Osteoblast (primary cell): ENCODE results near the gene ANGPTL2. TPM values are rescaled to one million over a fixed set of nuclear protein-coding genes. Genes with fewer than 3 reads are reported as not detected.
"Not testable (repeated sequence)": the region's sequence is repeated elsewhere in the genome, so short reads cannot be mapped to it uniquely, and the experiment has no call there.

Experiments
- DNase-seq: peaks from one replicate; pipeline ENCODE4 v3.0.0; 2011; ENCODE audit warnings: low spot score, mixed read lengths; ENCODE audit not compliant: insufficient read length; ENCODE audit errors: missing footprints
- H2AFZ ChIP-seq: 2 replicates; pipeline ENCODE4 v1.6.0; 2011; ENCODE audit warnings: mild to moderate bottlenecking, low read length
- H3K27ac ChIP-seq: 2 replicates; pipeline ENCODE4 v1.5.1; 2011; ENCODE audit warnings: mild to moderate bottlenecking, low read depth, low read length, moderate library complexity
- H3K27me3 ChIP-seq: 2 replicates; pipeline ENCODE4 v1.6.0; 2012; ENCODE audit warnings: mild to moderate bottlenecking, control low read depth, inconsistent platforms, low read length, moderate library complexity; ENCODE audit not compliant: insufficient read depth
- H3K36me3 ChIP-seq: 2 replicates; pipeline ENCODE4 v1.5.1; 2011; ENCODE audit warnings: mild to moderate bottlenecking, low read length, control low read depth, moderate library complexity; ENCODE audit not compliant: insufficient read depth
- H3K4me1 ChIP-seq: 2 replicates; pipeline ENCODE4 v1.5.1; 2011; ENCODE audit warnings: mild to moderate bottlenecking, low read length, control low read depth, moderate library complexity; ENCODE audit not compliant: insufficient read depth
- H3K4me2 ChIP-seq: 2 replicates; pipeline ENCODE4 v1.6.0; 2011; ENCODE audit warnings: mild to moderate bottlenecking, low read length; ENCODE audit not compliant: insufficient read depth
- H3K4me3 ChIP-seq: fragments of 200-600 bp; sonication (generic); 3 replicates; pipeline ENCODE4 v1.5.1; 2012; ENCODE audit warnings: mild to moderate bottlenecking, low read length, inconsistent platforms; ENCODE audit not compliant: insufficient read depth
- H3K79me2 ChIP-seq: 2 replicates; pipeline ENCODE4 v1.6.0; 2012; ENCODE audit warnings: mild to moderate bottlenecking, low read length, control low read depth, inconsistent platforms; ENCODE audit not compliant: insufficient read depth
- H3K9me3 ChIP-seq: 2 replicates; pipeline ENCODE4 v1.5.1; 2011; ENCODE audit warnings: low read depth, low read length, control low read depth
- H4K20me1 ChIP-seq: 2 replicates; pipeline ENCODE4 v1.6.0; 2012; ENCODE audit warnings: mild to moderate bottlenecking, low read length, control low read depth; ENCODE audit not compliant: insufficient read depth
- CTCF ChIP-seq: IDR thresholded peaks from 2 replicates; pipeline ENCODE4 v1.5.1; 2011; ENCODE audit warnings: mild to moderate bottlenecking, low read depth, low read length, moderate library complexity; ENCODE audit errors: extremely low read depth
- total RNA-seq: library from RNA; depleted of rRNA; stranded (reverse); fragments of >200 nt; gene quantifications from 2 replicates; pipeline ENCODE4 v1.2.3, GENCODE V29; 2012

Gene ANGPTL2
- total RNA-seq, 1 donor, result 39.8 TPM

- Histone ChIP-seq H3K4me3 (no peak overlapping the region), H3K27me3 (peaks cover 17% of the 10 kb centered on the region), H3K4me2 (no peak overlapping the region), H3K36me3 (no peaks in the 10 kb centered on the region), H3K27ac (no peak overlapping the region), H3K4me1 (no peaks in the 10 kb centered on the region), H3K79me2 (no peaks in the 10 kb centered on the region), H3K9me3 (no peaks in the 10 kb centered on the region), H4K20me1 (no peaks in the 10 kb centered on the region), H2AFZ (no peak overlapping the region)
- DNase-seq, result no peak
- TF ChIP-seq CTCF, result no peak
Measured at GRCh38 chr9:127148014-127148413, 25.6 kb upstream of the ANGPTL2 start.

- Histone ChIP-seq H2AFZ (no peak overlapping the region), H3K4me1 (no peaks in the 10 kb centered on the region), H3K79me2 (no peaks in the 10 kb centered on the region), H3K36me3 (no peaks in the 10 kb centered on the region), H4K20me1 (no peaks in the 10 kb centered on the region), H3K9me3 (no peaks in the 10 kb centered on the region), H3K27me3 (peaks cover 17% of the 10 kb centered on the region), H3K27ac (no peak overlapping the region), H3K4me2 (no peak overlapping the region), H3K4me3 (no peak overlapping the region)
- no peak for TF ChIP-seq CTCF
- DNase-seq, result no peak
Measured at GRCh38 chr9:127147251-127147650, 24.8 kb upstream of the ANGPTL2 start.

- H3K79me2 ChIP-seq, H3K4me1 ChIP-seq, H3K4me3 ChIP-seq, H3K27ac ChIP-seq, H3K9me3 ChIP-seq, H2AFZ ChIP-seq, H3K4me2 ChIP-seq, DNase-seq, H4K20me1 ChIP-seq, H3K36me3 ChIP-seq: not testable (repeated sequence)
- H3K27me3 ChIP-seq, result peaks cover 17% of the 10 kb centered on the region
Measured at GRCh38 chr9:127146841-127147240, 24.4 kb upstream of the ANGPTL2 start.

GRCh38 chr9:127144670-127145445, 22.4 kb upstream of the ANGPTL2 start:
- H3K27ac ChIP-seq, result no peak overlapping the region
- H3K4me2 ChIP-seq, result no peak overlapping the region
- no peak overlapping the region for H3K4me3 ChIP-seq
- H3K9me3 ChIP-seq, result no peaks in the 10 kb centered on the region
- no peaks in the 10 kb centered on the region for H3K36me3 ChIP-seq
- TF ChIP-seq CTCF, result no peak
- no peaks in the 10 kb centered on the region for H4K20me1 ChIP-seq
- H3K4me1 ChIP-seq, result no peaks in the 10 kb centered on the region
- H3K79me2 ChIP-seq, result no peaks in the 10 kb centered on the region
- no peak for DNase-seq
- no peak overlapping the region for H2AFZ ChIP-seq
- H3K27me3 ChIP-seq, result peaks cover 15% of the 10 kb centered on the region
